HEK293 (cell line): Measurements from ENCODE around the gene CYB5R3.

Source experiments
- ZNF24 ChIP-seq: fragments of 450-650 bp; formaldehyde crosslinking; IDR thresholded peaks from 2 replicates; pipeline ENCODE4 v1.5.1; 2016; ENCODE audit warnings: missing biosample characterization, missing genetic modification characterization
- ZNF704 ChIP-seq: fragments of 450-650 bp; formaldehyde crosslinking; IDR thresholded peaks from 2 replicates; pipeline ENCODE4 v1.5.1; 2016; ENCODE audit warnings: missing biosample characterization, missing genetic modification characterization

DNA sequence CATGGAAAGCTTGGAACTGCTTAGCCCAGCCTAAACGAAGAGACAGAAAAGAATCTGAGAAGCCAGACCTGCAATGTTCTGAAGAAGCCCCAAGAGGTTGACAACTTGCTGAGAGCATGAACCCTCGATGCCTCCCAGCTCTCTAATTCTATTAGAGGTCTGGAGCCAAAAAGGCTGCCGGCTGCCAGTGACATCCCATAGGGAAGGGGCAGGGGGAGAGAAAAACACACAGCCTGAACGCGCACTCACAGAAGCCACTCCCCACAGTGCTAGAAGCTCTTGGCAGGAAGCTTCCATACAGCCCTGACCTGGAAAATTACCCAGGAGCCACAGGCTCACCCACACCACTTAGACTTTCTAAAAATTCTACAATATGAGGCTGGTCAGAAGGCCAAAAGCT lies 52.9 kb downstream of the CYB5R3 start:
- no peak for TF ChIP-seq ZNF704 (tag by site-specific recombination)
- TF ChIP-seq ZNF24 = no peak
